Karpas-422 (cell line): ENCODE measurements around the gene COL5A1. TPM values are rescaled to one million over a fixed set of nuclear protein-coding genes. Genes with fewer than 3 reads are reported as not detected.

Experiments
- DNase-seq: peaks from one replicate; pipeline ENCODE4 v3.0.0-alpha.2; 2015
- H2AFZ ChIP-seq: fragments of 200-600 bp; sonication (generic); 2 replicates; pipeline ENCODE4 v1.6.1; 2014; ENCODE audit warnings: antibody characterized with exemption, low read length, mixed read lengths
- H3K27ac ChIP-seq: fragments of 200-600 bp; sonication (generic); 2 replicates; pipeline ENCODE4 v1.5.1; 2014; ENCODE audit warnings: mild to moderate bottlenecking, low read length, moderate library complexity
- H3K27me3 ChIP-seq: fragments of 200-600 bp; sonication (generic); 2 replicates; pipeline ENCODE4 v1.6.1; 2014; ENCODE audit warnings: low read length, mixed read lengths
- H3K36me3 ChIP-seq: fragments of 200-600 bp; sonication (generic); 2 replicates; pipeline ENCODE4 v1.6.1; 2014; ENCODE audit warnings: low read length, mixed read lengths; ENCODE audit not compliant: insufficient read depth
- H3K4me1 ChIP-seq: fragments of 200-600 bp; sonication (generic); 2 replicates; pipeline ENCODE4 v1.6.1; 2014; ENCODE audit warnings: mild to moderate bottlenecking, low read length, mixed read lengths
- H3K4me2 ChIP-seq: fragments of 200-600 bp; sonication (generic); 2 replicates; pipeline ENCODE4 v1.6.1; 2014; ENCODE audit warnings: low read length, low read depth, mild to moderate bottlenecking; ENCODE audit not compliant: poor library complexity, severe bottlenecking
- H3K4me3 ChIP-seq: fragments of 200-600 bp; sonication (generic); 2 replicates; pipeline ENCODE4 v1.5.1; 2014; ENCODE audit warnings: mild to moderate bottlenecking, antibody characterized with exemption, low read length, mixed read lengths
- H3K79me2 ChIP-seq: fragments of 200-600 bp; sonication (generic); 2 replicates; pipeline ENCODE4 v1.6.1; 2014; ENCODE audit warnings: mild to moderate bottlenecking, low read length, mixed read lengths
- H3K9ac ChIP-seq: fragments of 200-600 bp; sonication (generic); 2 replicates; pipeline ENCODE4 v1.6.0; 2014; ENCODE audit warnings: low read length
- H3K9me2 ChIP-seq: fragments of 200-600 bp; sonication (generic), shearing (Covaris generic); replicated peaks from 2 replicates; pipeline ENCODE4 v1.6.0; 2014; ENCODE audit warnings: mild to moderate bottlenecking, low read length, moderate library complexity; ENCODE audit not compliant: insufficient read depth
- H3K9me3 ChIP-seq: fragments of 300-700, 200-600 bp; sonication (generic); 2 replicates; pipeline ENCODE4 v1.6.1; 2014; ENCODE audit warnings: low read length, mixed read lengths
- H4K20me1 ChIP-seq: fragments of 200-600 bp; sonication (generic); 2 replicates; pipeline ENCODE4 v1.6.1; 2014; ENCODE audit warnings: mild to moderate bottlenecking, antibody characterized with exemption, low read length, low read depth; ENCODE audit not compliant: insufficient read depth
- total RNA-seq: library from RNA; depleted of rRNA; stranded (reverse); fragments of >200 nt; shearing (Covaris generic); gene quantifications from 2 replicates; pipeline ENCODE4 v1.2.3, GENCODE V29; 2014; ENCODE audit warnings: low replicate concordance

Gene COL5A1
- total RNA-seq, 1 experiment from 2014 or later = not detected

- H3K9ac ChIP-seq = no peak overlapping the region
- H3K36me3 ChIP-seq = no peaks in the 10 kb centered on the region
- H3K27ac ChIP-seq = no peak overlapping the region
- H3K4me2 ChIP-seq = no peak overlapping the region
- H4K20me1 ChIP-seq = no peaks in the 10 kb centered on the region
- DNase-seq = no peak
- H2AFZ ChIP-seq = no peak overlapping the region
- H3K4me1 ChIP-seq = no peaks in the 10 kb centered on the region
- no peaks in the 10 kb centered on the region for H3K9me2 ChIP-seq
- H3K79me2 ChIP-seq = no peaks in the 10 kb centered on the region
- no peaks in the 10 kb centered on the region for H3K27me3 ChIP-seq
- H3K9me3 ChIP-seq = no peaks in the 10 kb centered on the region
- H3K4me3 ChIP-seq = no peak overlapping the region
Measured at GRCh38 chr9:134840511-134840910, 198.9 kb downstream of the COL5A1 start.

GRCh38 chr9:134841180-134841904 is 199.7 kb downstream of the COL5A1 start:
- Histone ChIP-seq H3K9ac (no peak overlapping the region), H3K79me2 (no peaks in the 10 kb centered on the region), H3K27me3 (no peaks in the 10 kb centered on the region), H3K4me3 (no peak overlapping the region), H3K9me2 (no peaks in the 10 kb centered on the region), H3K9me3 (no peaks in the 10 kb centered on the region), H4K20me1 (no peaks in the 10 kb centered on the region), H2AFZ (no peak overlapping the region), H3K27ac (no peak overlapping the region), H3K4me1 (no peaks in the 10 kb centered on the region), H3K4me2 (no peak overlapping the region), H3K36me3 (no peaks in the 10 kb centered on the region)
- no peak for DNase-seq

GRCh38 chr9:134842321-134842720 is 200.7 kb downstream of the COL5A1 start:
- Histone ChIP-seq H3K79me2 (no peaks in the 10 kb centered on the region), H3K9me3 (no peaks in the 10 kb centered on the region), H3K4me1 (no peaks in the 10 kb centered on the region), H3K27me3 (no peaks in the 10 kb centered on the region), H3K9ac (no peak overlapping the region), H3K4me3 (no peak overlapping the region), H3K27ac (no peak overlapping the region), H3K36me3 (no peaks in the 10 kb centered on the region), H4K20me1 (no peaks in the 10 kb centered on the region), H3K4me2 (no peak overlapping the region), H2AFZ (no peak overlapping the region), H3K9me2 (no peaks in the 10 kb centered on the region)
- DNase-seq = no peak

GRCh38 chr9:134843740-134844139 is 202.1 kb downstream of the COL5A1 start:
- H3K79me2 ChIP-seq = no peaks in the 10 kb centered on the region
- H3K4me1 ChIP-seq = no peaks in the 10 kb centered on the region
- DNase-seq = no peak
- no peaks in the 10 kb centered on the region for H4K20me1 ChIP-seq
- H3K9me2 ChIP-seq = no peaks in the 10 kb centered on the region
- no peak overlapping the region for H3K4me2 ChIP-seq
- H3K27me3 ChIP-seq = no peaks in the 10 kb centered on the region
- H3K9me3 ChIP-seq = peaks cover 4% of the 10 kb centered on the region; the same call in 1 of the 2 replicates
- no peak overlapping the region for H3K27ac ChIP-seq
- H3K9ac ChIP-seq = no peak overlapping the region
- H2AFZ ChIP-seq = no peak overlapping the region
- H3K4me3 ChIP-seq = no peak overlapping the region
- H3K36me3 ChIP-seq = no peaks in the 10 kb centered on the region

- peaks cover 4% of the 10 kb centered on the region; the same call in 1 of the 2 replicates for H3K9me3 ChIP-seq
- H4K20me1 ChIP-seq = no peaks in the 10 kb centered on the region
- no peak overlapping the region for H3K4me2 ChIP-seq
- no peaks in the 10 kb centered on the region for H3K9me2 ChIP-seq
- no peak for DNase-seq
- no peaks in the 10 kb centered on the region for H3K27me3 ChIP-seq
- H3K4me3 ChIP-seq = no peak overlapping the region
- no peaks in the 10 kb centered on the region for H3K79me2 ChIP-seq
- no peak overlapping the region for H3K9ac ChIP-seq
- H3K4me1 ChIP-seq = no peaks in the 10 kb centered on the region
- no peak overlapping the region for H2AFZ ChIP-seq
- H3K36me3 ChIP-seq = no peaks in the 10 kb centered on the region
- no peak overlapping the region for H3K27ac ChIP-seq
Measured at GRCh38 chr9:134844821-134845220, 203.2 kb downstream of the COL5A1 start.

- H3K9me3 ChIP-seq = peaks cover 8% of the 10 kb centered on the region; the same call in 1 of the 2 replicates
- no peak overlapping the region for H2AFZ ChIP-seq
- no peak overlapping the region for H3K4me2 ChIP-seq
- H3K9ac ChIP-seq = no peak overlapping the region
- no peak overlapping the region for H3K4me3 ChIP-seq
- H3K36me3 ChIP-seq = no peaks in the 10 kb centered on the region
- DNase-seq = no peak
- no peaks in the 10 kb centered on the region for H3K27me3 ChIP-seq
- no peak overlapping the region for H3K27ac ChIP-seq
- H3K9me2 ChIP-seq = no peaks in the 10 kb centered on the region
- no peaks in the 10 kb centered on the region for H3K4me1 ChIP-seq
- no peaks in the 10 kb centered on the region for H4K20me1 ChIP-seq
- no peaks in the 10 kb centered on the region for H3K79me2 ChIP-seq
Measured at GRCh38 chr9:134846187-134846586, 204.6 kb downstream of the COL5A1 start.

GRCh38 chr9:134846699-134847098 is 205.1 kb downstream of the COL5A1 start:
- DNase-seq = no peak
- no peak overlapping the region for H3K9ac ChIP-seq
- H3K27me3 ChIP-seq = no peaks in the 10 kb centered on the region
- H3K4me1 ChIP-seq = no peaks in the 10 kb centered on the region
- no peaks in the 10 kb centered on the region for H4K20me1 ChIP-seq
- no peaks in the 10 kb centered on the region for H3K36me3 ChIP-seq
- no peaks in the 10 kb centered on the region for H3K79me2 ChIP-seq
- peaks cover 8% of the 10 kb centered on the region; the same call in 1 of the 2 replicates for H3K9me3 ChIP-seq
- H3K4me3 ChIP-seq = no peak overlapping the region
- no peaks in the 10 kb centered on the region for H3K9me2 ChIP-seq
- H2AFZ ChIP-seq = no peak overlapping the region
- no peak overlapping the region for H3K4me2 ChIP-seq
- H3K27ac ChIP-seq = no peak overlapping the region

GRCh38 chr9:134847138-134847537 is 205.5 kb downstream of the COL5A1 start:
- no peak overlapping the region for H3K27ac ChIP-seq
- no peaks in the 10 kb centered on the region for H3K9me2 ChIP-seq
- no peaks in the 10 kb centered on the region for H4K20me1 ChIP-seq
- H3K36me3 ChIP-seq = no peaks in the 10 kb centered on the region
- H3K9ac ChIP-seq = no peak overlapping the region
- DNase-seq = no peak
- no peak overlapping the region for H3K4me3 ChIP-seq
- no peak overlapping the region for H2AFZ ChIP-seq
- H3K9me3 ChIP-seq = peaks cover 11% of the 10 kb centered on the region
- H3K27me3 ChIP-seq = no peaks in the 10 kb centered on the region
- no peaks in the 10 kb centered on the region for H3K4me1 ChIP-seq
- H3K4me2 ChIP-seq = no peak overlapping the region
- H3K79me2 ChIP-seq = no peaks in the 10 kb centered on the region
